Epithelial cell of proximal tubule (primary cell): ENCODE results near the gene NOTUM. TPM values are rescaled to one million over a fixed set of nuclear protein-coding genes. Genes with fewer than 3 reads are reported as not detected.

Source experiments
- DNase-seq: peaks from one replicate; pipeline ENCODE4 v3.0.0-alpha.2; 2011; ENCODE audit warnings: low read depth
- H3K4me3 ChIP-seq: 2 replicates; pipeline ENCODE4 v1.5.1; 2011; ENCODE audit warnings: low read depth, mild to moderate bottlenecking, low read length
- total RNA-seq: library from RNA; depleted of rRNA; stranded (reverse); fragments of >200 nt; gene quantifications from 2 replicates; pipeline ENCODE4 v1.2.3, GENCODE V29; 2015
- TF ChIP-seq, protein P1 (sequence below): conservative IDR thresholded peaks from 2 replicates; pipeline ENCODE4 v1.5.1; 2012; ENCODE audit warnings: low read depth, mild to moderate bottlenecking, low read length

NOTUM gene
- total RNA-seq, 1 donor from 2014 or later, result not detected

- TF ChIP-seq, protein P1, sequence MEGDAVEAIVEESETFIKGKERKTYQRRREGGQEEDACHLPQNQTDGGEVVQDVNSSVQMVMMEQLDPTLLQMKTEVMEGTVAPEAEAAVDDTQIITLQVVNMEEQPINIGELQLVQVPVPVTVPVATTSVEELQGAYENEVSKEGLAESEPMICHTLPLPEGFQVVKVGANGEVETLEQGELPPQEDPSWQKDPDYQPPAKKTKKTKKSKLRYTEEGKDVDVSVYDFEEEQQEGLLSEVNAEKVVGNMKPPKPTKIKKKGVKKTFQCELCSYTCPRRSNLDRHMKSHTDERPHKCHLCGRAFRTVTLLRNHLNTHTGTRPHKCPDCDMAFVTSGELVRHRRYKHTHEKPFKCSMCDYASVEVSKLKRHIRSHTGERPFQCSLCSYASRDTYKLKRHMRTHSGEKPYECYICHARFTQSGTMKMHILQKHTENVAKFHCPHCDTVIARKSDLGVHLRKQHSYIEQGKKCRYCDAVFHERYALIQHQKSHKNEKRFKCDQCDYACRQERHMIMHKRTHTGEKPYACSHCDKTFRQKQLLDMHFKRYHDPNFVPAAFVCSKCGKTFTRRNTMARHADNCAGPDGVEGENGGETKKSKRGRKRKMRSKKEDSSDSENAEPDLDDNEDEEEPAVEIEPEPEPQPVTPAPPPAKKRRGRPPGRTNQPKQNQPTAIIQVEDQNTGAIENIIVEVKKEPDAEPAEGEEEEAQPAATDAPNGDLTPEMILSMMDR, result no peak
- DNase-seq, result no peak
- H3K4me3 ChIP-seq, result peak overlapping the region; percentile 91
These were observed 15.6 kb upstream of the NOTUM start for GRCh38 chr17:81976332-81977210.

GRCh38 chr17:81973432-81973831 lies 12.4 kb upstream of the NOTUM start:
- H3K4me3 ChIP-seq, result no peak overlapping the region
- TF ChIP-seq, protein P1, result no peak

GRCh38 chr17:81968850-81969812 lies 8.1 kb upstream of the NOTUM start:
- H3K4me3 ChIP-seq, result no peak overlapping the region
- no peak for DNase-seq
- TF ChIP-seq, protein P1, result no peak

More at GRCh38 chr17:81973432-81973831, 12.4 kb upstream of the NOTUM start:
- DNase-seq, result no peak

GRCh38 chr17:81968396-81968745 lies 7.4 kb upstream of the NOTUM start:
- DNase-seq, result no peak
- TF ChIP-seq, protein P1, result no peak
- no peak overlapping the region for H3K4me3 ChIP-seq

- H3K4me3 ChIP-seq, result no peak overlapping the region
- DNase-seq, result no peak
- TF ChIP-seq, protein P1, result no peak
These were observed 6.8 kb upstream of the NOTUM start for GRCh38 chr17:81967533-81968395.

GRCh38 chr17:81967244-81967532 lies 6.2 kb upstream of the NOTUM start:
- no peak overlapping the region for H3K4me3 ChIP-seq
- no peak for DNase-seq
- TF ChIP-seq, protein P1, result no peak
